Measurements from ENCODE around the gene YAP1. TPM values are rescaled to one million over a fixed set of nuclear protein-coding genes. Genes with fewer than 3 reads are reported as not detected.

The YAP1 gene
- total and polyA plus RNA-seq, 4 donors, result 3.7 to 65.6 (median 18.3) TPM

- Histone ChIP-seq H3K36me3 (ENCODE audit: control insufficient read depth in 4 of 4, insufficient read depth in 3 of 4, low read depth in 1 of 4, low read length in 3 of 4) (no peaks in the 10 kb centered on the region), H3K9ac (ENCODE audit: low read depth in 1 of 2, low read length in 2 of 2) (no peak overlapping the region), H3K4me3 (ENCODE audit: low read depth in 1 of 3, low read length in 3 of 3) (no peak overlapping the region), H3K9me3 (ENCODE audit: control insufficient read depth in 4 of 4, low read length in 3 of 4) (no peaks in the 10 kb centered on the region), H3K27ac (ENCODE audit: low read depth in 1 of 2, low read length in 2 of 2) (no peak overlapping the region), H3K4me1 (ENCODE audit: control insufficient read depth in 4 of 4, insufficient read depth in 4 of 4, low read length in 3 of 4) (peaks cover 0 to 4% (median 0%) of the 10 kb centered on the region in 4 donors), H3K27me3 (ENCODE audit: control insufficient read depth in 4 of 4, insufficient read depth in 4 of 4, low read length in 3 of 4) (no peaks in the 10 kb centered on the region)
- WGBS, result 95% methylated on average over 3 of the region's 3 CpGs
- no peak for DNase-seq (ENCODE audit: low spot score)
- TF ChIP-seq HNF4G (IDR thresholded peaks at IDR 0.05), result no peak
- TF ChIP-seq HNF4A (conservative IDR thresholded peaks at IDR 0.05), result no peak
- no peak for TF ChIP-seq TAF1 (conservative IDR thresholded peaks at IDR 0.05)
- no peak for TF ChIP-seq SP1 (IDR thresholded peaks at IDR 0.05)
- no peak for TF ChIP-seq RAD21 (IDR thresholded peaks at IDR 0.05)
- no peak for TF ChIP-seq ZBTB33 (IDR thresholded peaks at IDR 0.05)
- TF ChIP-seq GABPA (IDR thresholded peaks at IDR 0.05 in 1 of 2, conservative IDR thresholded peaks at IDR 0.05 in 1 of 2), result no peak
- no peak for TF ChIP-seq JUND (IDR thresholded peaks at IDR 0.05)
- no peak for TF ChIP-seq YY1 (IDR thresholded peaks at IDR 0.05)
- TF ChIP-seq RXRA (IDR thresholded peaks at IDR 0.05), result no peak
- no peak for TF ChIP-seq REST (IDR thresholded peaks at IDR 0.05)
- TF ChIP-seq FOXA1 (IDR thresholded peaks at IDR 0.05), result no peak
- no peak for TF ChIP-seq ATF3 (IDR thresholded peaks at IDR 0.05)
- TF ChIP-seq EGR1 (IDR thresholded peaks at IDR 0.05; ENCODE audit: low read depth in 2 of 2), result no peak
Measured at GRCh38 chr11:102274628-102275027, 164.4 kb downstream of the YAP1 start.

GRCh38 chr11:102276362-102276761 lies 166.1 kb downstream of the YAP1 start:
- Histone ChIP-seq H3K27ac (ENCODE audit: low read depth in 1 of 2, low read length in 2 of 2) (no peak overlapping the region), H3K4me3 (ENCODE audit: low read depth in 1 of 3, low read length in 3 of 3) (no peak overlapping the region), H3K36me3 (ENCODE audit: control insufficient read depth in 4 of 4, insufficient read depth in 3 of 4, low read depth in 1 of 4, low read length in 3 of 4) (no peaks in the 10 kb centered on the region), H3K27me3 (ENCODE audit: control insufficient read depth in 4 of 4, insufficient read depth in 4 of 4, low read length in 3 of 4) (no peaks in the 10 kb centered on the region), H3K4me1 (ENCODE audit: control insufficient read depth in 4 of 4, insufficient read depth in 4 of 4, low read length in 3 of 4) (peaks cover 0 to 12% (median 0%) of the 10 kb centered on the region in 4 donors), H3K9ac (ENCODE audit: low read depth in 1 of 2, low read length in 2 of 2) (no peak overlapping the region), H3K9me3 (ENCODE audit: control insufficient read depth in 4 of 4, low read length in 3 of 4) (no peaks in the 10 kb centered on the region)
- no peak for DNase-seq (ENCODE audit: low spot score)
- WGBS, result 83% methylated on average over 4 of the region's 4 CpGs
- TF ChIP-seq CTCF (IDR thresholded peaks at IDR 0.05; ENCODE audit: low read depth, low read length, missing input control) (no peak), RAD21 (IDR thresholded peaks at IDR 0.05) (no peak), FOXA1 (IDR thresholded peaks at IDR 0.05) (no peak), TAF1 (conservative IDR thresholded peaks at IDR 0.05) (no peak), FOXA2 (IDR thresholded peaks at IDR 0.05) (no peak), ZBTB33 (IDR thresholded peaks at IDR 0.05) (no peak), GABPA (IDR thresholded peaks at IDR 0.05 in 1 of 2, conservative IDR thresholded peaks at IDR 0.05 in 1 of 2) (no peak), EGR1 (IDR thresholded peaks at IDR 0.05; ENCODE audit: low read depth in 2 of 2) (no peak), JUND (IDR thresholded peaks at IDR 0.05) (no peak)

Data from liver (tissue), 9 donors.